ENCODE data around the gene BRAP. TPM values are rescaled to one million over a fixed set of nuclear protein-coding genes. Genes with fewer than 3 reads are reported as not detected.
"Not testable (repeated sequence)": the region's sequence is repeated elsewhere in the genome, so short reads cannot be mapped to it uniquely, and the experiment has no call there.

The BRAP gene
- total RNA-seq (2014; rRNA removed; shearing (Covaris generic)) = 27.0 and 28.2 TPM in 2 replicates

- DNase-seq (ENCODE audit: low read depth) = peak; percentile 98
Measured at GRCh38 chr12:111685811-111686573, at the start of gene BRAP, which contains the start of gene ACAD10. Gene BRAP, minus strand, starts transcription at chr12:111685956. Its CDS starts 164 bp downstream, at chr12:111685792. Gene ACAD10, plus strand, starts transcription at chr12:111686053. Its CDS starts 6,657 bp downstream, at chr12:111692710.

- DNase-seq (ENCODE audit: low read depth) = no peak
Measured at GRCh38 chr12:111733340-111733915, 47.7 kb upstream of the BRAP start.

DNA sequence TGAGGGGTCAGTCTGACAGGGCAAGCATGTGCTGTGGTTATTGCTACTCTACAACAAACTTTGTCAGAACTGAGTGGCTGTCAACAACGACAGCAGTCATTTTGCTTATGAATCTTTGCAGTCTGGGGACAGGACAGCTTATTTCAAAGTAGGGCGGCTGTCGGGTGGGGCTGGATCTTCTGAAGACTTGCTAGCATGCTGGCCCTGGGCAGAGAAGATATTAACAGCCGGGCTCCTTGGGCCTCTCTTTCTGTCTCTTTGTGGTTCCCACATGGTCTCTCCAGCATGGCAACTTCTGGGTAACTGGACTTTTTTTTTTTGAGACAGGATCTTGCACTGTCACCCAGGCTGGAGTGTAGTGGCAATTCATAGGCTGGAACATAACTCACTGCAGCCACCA is 47.0 kb upstream of the BRAP start:
- DNase-seq (ENCODE audit: low read depth) = no peak

DNA sequence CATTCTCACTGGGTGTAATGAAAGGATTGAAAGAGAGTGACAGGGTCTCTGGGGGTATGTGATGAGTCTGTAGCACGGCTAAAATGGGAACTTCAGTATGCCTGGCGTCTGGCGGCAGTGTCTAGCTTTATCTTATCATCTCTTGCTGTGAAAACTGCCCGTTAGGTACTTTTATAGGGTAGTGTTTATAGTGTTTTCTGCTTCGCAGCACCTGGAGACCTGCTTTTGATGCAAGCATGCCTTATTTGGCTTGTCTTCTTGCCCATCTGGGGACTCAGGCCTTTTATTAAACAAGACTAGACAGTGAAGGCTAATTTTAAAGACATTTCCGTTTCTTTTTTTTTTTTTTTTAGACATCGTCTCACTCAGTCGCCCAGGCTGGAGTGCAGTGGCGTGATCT is 44.7 kb upstream of the BRAP start:
- no peak for DNase-seq (ENCODE audit: low read depth)

DNA sequence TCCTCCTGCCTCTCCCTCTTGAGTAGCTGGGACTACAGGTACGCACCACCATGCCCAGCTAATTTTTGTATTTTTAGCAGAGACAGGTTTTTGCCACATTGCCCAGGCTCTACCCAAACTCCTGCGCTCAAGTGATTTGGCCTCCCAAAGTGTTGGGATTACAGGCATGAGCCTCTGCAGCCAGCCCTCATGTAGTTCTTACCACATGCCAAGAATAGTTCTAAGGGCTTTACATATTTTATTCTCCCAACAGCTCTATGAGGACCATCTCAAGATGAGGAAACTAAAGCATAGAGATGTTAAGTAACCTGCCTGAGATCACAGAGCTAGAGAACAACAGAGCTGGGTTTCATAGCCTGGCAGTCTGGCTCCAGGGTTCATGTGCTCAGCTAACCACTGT is 43.0 kb upstream of the BRAP start:
- DNase-seq (ENCODE audit: low read depth) = no peak

DNA sequence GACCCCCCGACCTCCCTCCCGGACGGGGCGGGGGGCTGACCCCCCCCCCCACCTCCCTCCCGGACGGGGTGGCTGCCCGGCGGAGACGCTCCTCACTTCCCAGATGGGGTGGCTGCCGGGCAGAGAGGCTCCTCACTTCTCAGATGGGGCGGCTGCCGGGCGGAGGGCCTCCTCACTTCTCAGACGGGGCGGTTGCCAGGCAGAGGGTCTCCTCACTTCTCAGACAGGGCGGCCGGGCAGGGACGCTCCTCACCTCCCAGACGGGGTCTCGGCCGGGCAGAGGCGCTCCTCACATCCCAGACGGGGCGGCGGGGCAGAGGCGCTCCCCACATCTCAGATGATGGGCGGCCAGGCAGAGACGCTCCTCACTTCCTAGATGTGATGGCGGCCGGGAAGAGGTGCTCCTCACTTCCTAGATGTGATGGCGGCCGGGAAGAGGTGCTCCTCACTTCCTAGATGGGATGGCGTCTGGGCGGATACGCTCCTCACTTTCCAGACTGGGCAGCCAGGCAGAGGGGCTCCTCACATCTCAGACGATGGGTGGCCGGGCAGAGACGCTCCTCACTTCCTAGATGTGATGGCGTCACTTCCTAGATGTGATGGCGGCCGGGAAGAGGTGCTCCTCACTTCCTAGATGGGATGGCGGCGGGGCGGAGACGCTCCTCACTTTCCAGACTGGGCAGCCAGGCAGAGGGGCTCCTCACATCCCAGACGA is 38.0 kb upstream of the BRAP start:
- DNase-seq (ENCODE audit: low read depth) = not testable (repeated sequence)

- DNase-seq (ENCODE audit: low read depth) = no peak
Measured at GRCh38 chr12:111720457-111720856, 34.7 kb upstream of the BRAP start.

- not testable (repeated sequence) for DNase-seq (ENCODE audit: low read depth)
Measured at GRCh38 chr12:111719316-111719715, 33.6 kb upstream of the BRAP start.

DNA sequence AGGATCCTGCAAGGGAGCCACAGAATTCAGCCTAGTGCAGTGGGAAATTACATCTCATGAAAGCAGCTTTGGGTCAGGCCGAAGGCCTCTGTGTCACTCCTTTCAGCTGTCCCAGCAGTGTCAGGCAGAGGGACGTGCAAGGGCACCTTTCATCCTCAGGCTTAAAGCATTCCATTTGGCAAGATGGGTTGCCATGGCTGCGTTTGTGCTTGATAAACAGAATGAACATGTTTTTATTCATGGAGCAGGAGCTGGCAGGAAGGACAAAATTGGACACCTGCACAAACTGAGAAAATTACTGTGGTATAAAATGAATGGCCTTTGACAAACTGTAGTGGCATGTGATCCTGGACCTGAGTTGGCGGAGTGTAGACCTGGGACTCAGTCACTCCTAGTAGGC is 29.5 kb upstream of the BRAP start:
- DNase-seq (ENCODE audit: low read depth) = no peak

DNA sequence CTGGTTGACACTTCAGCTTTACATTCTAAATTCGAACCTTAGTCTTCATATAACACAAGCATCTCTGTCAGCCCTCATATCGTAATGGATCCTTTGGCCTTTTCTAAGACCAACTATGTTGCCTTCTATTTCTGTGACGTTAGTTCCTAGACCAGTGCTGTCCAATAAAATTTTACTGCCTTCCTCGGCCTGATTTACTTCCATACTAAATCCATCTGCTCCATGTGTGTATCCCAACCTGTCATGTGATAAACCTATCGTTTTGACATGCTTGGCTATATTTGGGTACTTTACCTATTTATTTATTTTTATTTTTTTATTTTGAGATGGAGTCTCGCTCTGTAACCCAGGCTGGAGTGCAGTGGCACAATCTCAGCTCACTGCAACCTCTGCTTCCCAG is 20.4 kb upstream of the BRAP start:
- DNase-seq (ENCODE audit: low read depth) = no peak

DNA sequence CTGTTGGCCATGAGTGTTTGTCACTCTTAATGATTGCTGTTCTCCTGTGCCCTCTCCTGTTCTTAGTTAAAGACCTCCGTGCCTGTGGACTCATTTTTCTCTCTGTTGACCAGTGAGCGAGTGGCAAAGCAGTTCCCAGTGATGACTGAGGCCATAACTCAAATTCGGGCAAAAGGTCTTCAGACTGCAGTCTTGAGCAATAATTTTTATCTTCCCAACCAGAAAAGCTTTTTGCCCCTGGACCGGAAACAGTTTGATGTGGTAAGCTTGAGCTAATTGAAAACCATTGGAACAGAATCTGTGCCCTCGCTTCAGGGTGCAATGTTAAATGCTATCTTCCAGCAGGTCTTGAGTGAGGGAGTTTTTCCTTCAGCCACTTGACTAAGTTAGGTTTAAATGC is 19.9 kb upstream of the BRAP start:
- DNase-seq (ENCODE audit: low read depth) = no peak

GRCh38 chr12:111699962-111700361 is 14.2 kb upstream of the BRAP start:
- DNase-seq (ENCODE audit: low read depth) = no peak

DNA sequence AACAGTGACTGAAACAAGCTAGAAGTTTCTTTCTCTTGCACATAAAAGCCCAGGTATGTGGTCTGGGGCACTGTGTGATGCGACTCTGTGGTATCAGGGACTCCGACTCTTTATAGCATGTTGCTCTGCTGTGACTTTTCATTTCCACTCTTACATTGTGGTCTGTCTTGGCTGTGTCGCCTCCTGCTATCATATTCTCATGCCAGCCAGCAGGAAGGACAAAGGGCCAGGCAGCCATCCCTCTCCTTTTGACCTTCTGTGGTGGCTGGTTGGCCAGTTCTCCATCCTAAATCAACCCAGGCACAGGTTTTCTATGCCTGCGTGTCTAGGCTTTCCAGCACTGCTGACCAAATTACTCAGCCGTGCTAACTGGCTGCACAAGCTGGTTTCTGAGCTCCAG is 8.1 kb upstream of the BRAP start:
- no peak for DNase-seq (ENCODE audit: low read depth)

DNA sequence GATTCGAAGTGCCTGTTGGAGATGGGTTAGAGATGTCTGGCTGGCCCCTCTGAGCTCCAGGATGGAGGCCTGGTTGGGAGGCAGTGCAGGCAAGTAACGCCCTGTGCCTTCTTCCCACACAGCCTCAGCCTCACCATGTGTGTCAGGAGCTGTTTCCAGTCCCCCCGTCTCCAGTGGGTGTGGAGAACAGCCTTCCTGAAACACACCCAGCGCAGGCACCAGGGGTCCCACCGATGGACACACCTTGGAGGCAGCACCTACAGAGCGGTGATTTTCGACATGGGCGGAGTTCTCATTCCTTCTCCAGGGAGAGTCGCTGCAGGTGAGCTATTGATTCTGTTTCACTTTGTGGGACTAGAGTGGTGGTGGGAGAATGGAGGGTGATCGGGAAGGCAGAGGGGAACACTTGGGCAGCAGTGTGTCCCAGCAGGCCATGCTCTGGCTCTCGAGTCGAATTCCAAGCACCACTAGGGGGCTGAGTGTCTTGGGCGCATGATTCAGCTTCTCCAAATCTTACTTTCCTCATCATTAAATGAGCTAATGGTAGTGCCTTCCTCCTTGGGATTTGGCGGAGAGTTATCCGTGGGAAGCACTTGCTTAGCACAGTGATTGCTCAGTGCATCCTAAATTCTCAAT is 6.9 kb upstream of the BRAP start:
- peak; percentile 7 for DNase-seq (ENCODE audit: low read depth)

DNA sequence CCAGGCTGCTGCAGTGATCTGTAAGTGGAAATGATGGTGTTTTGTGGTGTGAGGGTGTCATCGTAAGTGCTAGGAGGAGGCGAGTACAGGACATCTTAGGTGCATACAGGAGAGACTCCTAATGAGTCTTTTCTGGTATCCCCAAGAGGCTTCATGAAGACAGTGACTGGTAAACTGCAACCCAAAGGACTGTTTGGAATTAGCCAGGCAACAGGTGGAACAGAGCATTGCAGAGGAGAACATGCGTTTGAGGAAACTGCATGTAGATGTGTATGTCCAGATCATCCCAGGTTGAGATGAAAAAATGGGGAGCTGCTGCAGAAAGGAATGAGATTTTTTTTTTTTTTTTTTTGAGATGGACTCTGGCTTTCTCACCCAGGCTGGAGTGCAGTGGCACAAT is 5.5 kb upstream of the BRAP start:
- DNase-seq (ENCODE audit: low read depth) = no peak

- no peak for DNase-seq (ENCODE audit: low read depth)
Measured at GRCh38 chr12:111687952-111688351, 2.2 kb upstream of the BRAP start.

- DNase-seq (ENCODE audit: low read depth) = no peak
Measured at GRCh38 chr12:111687255-111687654, 1.5 kb upstream of the BRAP start.

- no peak for DNase-seq (ENCODE audit: low read depth)
Measured at GRCh38 chr12:111686574-111687105, 884 bp upstream of the BRAP start.

DNA sequence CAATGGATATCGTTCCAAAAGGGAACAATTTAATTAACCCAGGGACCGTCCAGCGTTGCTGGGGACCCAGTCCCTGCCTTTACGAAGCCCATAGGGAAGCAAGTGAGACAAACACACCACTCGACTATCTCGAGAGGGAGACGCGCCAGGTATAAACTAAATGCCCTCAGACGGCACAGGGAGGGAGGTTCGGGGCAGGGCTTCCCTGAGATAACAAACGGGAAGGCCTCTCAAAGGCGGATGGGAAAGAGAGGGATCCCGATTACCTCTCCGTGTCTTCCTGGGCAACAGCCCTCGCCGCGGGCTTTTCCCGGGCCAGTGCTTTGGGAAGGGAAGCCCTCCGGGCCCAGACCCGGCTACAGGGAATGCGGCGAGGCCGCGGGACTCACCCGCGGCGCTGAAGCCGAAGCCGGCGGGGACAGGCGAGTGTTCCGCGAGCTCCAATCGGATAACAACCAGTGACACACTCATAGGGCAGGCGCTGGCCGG is 390 bp downstream of the BRAP start:
- DNase-seq (ENCODE audit: low read depth) = no peak

DNA sequence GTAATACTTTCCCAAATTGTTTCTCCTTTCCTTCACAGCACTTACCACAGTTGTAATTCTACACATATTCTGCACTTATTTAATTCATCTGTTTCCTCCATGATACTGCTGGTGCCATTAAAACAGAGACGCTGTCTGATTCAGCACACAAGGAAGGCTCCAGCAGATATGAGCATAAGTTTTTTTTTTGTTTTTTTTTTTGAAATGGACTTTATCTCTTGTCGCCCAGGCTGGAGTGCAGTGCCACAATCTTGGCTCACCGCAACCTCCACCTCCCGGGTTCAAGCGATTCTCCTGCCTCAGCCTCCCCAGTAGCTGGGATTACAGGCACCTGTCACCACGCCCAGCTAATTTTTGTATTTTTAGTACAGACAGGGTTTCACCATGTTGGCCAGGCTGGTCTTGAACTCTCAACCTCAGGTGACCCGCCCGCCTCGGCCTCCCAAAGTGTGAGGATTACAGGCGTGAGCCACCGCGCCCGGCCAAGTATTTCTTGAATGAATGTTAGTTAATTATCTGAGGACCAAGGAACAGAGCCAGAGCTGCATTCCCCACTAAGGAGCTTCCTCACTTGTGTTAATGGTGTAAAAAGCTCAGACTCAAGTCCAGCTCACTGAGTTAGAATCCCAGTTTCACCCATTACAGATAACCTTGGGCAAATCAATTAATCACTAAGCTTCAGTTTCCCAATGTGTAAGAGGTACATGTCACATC is 1.1 kb downstream of the BRAP start:
- DNase-seq (ENCODE audit: low read depth) = not testable (repeated sequence)

DNA sequence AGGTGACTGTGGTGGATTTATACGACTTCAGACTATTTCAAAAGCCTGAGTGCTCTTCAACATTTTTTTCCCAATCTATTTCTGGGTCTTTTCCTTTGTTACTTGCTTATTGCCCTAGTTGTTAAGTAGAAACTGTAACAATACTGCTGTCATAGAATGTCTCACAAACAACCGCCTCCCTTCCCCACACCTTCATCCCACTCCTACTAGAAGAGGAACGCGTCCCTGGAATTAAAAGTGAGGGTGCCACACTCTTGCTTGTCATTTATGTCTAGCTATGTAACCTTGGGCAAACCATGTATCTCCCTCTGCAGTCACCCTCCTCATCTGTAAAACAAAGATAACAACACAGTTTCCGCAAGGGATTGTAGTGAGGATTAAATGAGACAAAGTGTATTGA is 8.6 kb downstream of the BRAP start:
- no peak for DNase-seq (ENCODE audit: low read depth)
